Posterior vena cava (tissue), 2 donors: Measurements from ENCODE around the gene MOGAT1. TPM values are rescaled to one million over a fixed set of nuclear protein-coding genes. Genes with fewer than 3 reads are reported as not detected.
A peak's percentile ranks its signal among the peaks of the same experiment; 100 is the strongest.

ENCODE experiments used
- DNase-seq: peaks from one replicate; pipeline ENCODE4 v3.0.0-alpha.2; 2020; ENCODE audit warnings: low spot score
- intact Hi-C, 2 donors: fragments of 100-400 bp; cut with DNase I; formaldehyde crosslinking; loops; one replicate each; pipeline versions ENCODE4 v1.14.1 to v1.14.2; 2022 to 2023
- long read RNA-seq, 2 donors: library from polyadenylated mRNA; unstranded; transcript quantifications; one replicate each; pipeline ENCODE4 v2.0.0, GENCODE V29; 2020 to 2021
- total RNA-seq, 2 donors: library from RNA; stranded (reverse); fragmentation: NEBNext Ultra II Directional; extraction: Animal tissue kit (Norgen Biotek cat#: 25700); gene quantifications; one replicate each; pipeline ENCODE4 v1.2.1, GENCODE V29; 2021
- donor health status: DM: yes; HTN: yes; CAD: no.
- donor health status: DM: yes; HTN: yes; CAD: no.

The MOGAT1 gene
- not detected for total RNA-seq
- long read RNA-seq, donor 1 = 0 reads
- long read RNA-seq, donor 2 = 0 reads

- intact Hi-C loops = no loop called here
- DNase-seq = peak; percentile 83
Measured at GRCh38 chr2:222671259-222672067, at the start of gene MOGAT1. Gene MOGAT1, plus strand, starts transcription at chr2:222671658. Its CDS starts 128 bp downstream, at chr2:222671786.

GRCh38 chr2:222621893-222622292 lies 49.6 kb upstream of the MOGAT1 start:
- intact Hi-C loops = no loop called here
- no peak for DNase-seq

- DNase-seq = no peak
- intact Hi-C loops = no loop called here
Measured at GRCh38 chr2:222622910-222623309, 48.5 kb upstream of the MOGAT1 start.

- intact Hi-C loops = no loop called here
- no peak for DNase-seq
Measured at GRCh38 chr2:222623756-222624309, 47.6 kb upstream of the MOGAT1 start.

GRCh38 chr2:222627764-222628163 lies 43.7 kb upstream of the MOGAT1 start:
- intact Hi-C loops = no loop called here
- DNase-seq = no peak

- intact Hi-C loops = no loop called here
- no peak for DNase-seq
Measured at GRCh38 chr2:222635295-222635694, 36.2 kb upstream of the MOGAT1 start.

GRCh38 chr2:222637067-222637466 lies 34.4 kb upstream of the MOGAT1 start:
- intact Hi-C loops = no loop called here

GRCh38 chr2:222641336-222641735 lies 30.1 kb upstream of the MOGAT1 start:
- no peak for DNase-seq
- intact Hi-C loops = no loop called here

More at GRCh38 chr2:222637067-222637466, 34.4 kb upstream of the MOGAT1 start:
- DNase-seq = no peak

GRCh38 chr2:222643134-222643533 lies 28.3 kb upstream of the MOGAT1 start:
- intact Hi-C loops = no loop called here

GRCh38 chr2:222646008-222646407 lies 25.4 kb upstream of the MOGAT1 start:
- intact Hi-C loops = no loop called here
- no peak for DNase-seq

More at GRCh38 chr2:222643134-222643533, 28.3 kb upstream of the MOGAT1 start:
- DNase-seq = no peak

- no peak for DNase-seq
- intact Hi-C loops = no loop called here
Measured at GRCh38 chr2:222649801-222650200, 21.7 kb upstream of the MOGAT1 start.

GRCh38 chr2:222651718-222652418 lies 19.6 kb upstream of the MOGAT1 start:
- intact Hi-C loops = no loop called here
- no peak for DNase-seq

- intact Hi-C loops = no loop called here
- DNase-seq = no peak
Measured at GRCh38 chr2:222652491-222653255, 18.8 kb upstream of the MOGAT1 start.

GRCh38 chr2:222653280-222653679 lies 18.2 kb upstream of the MOGAT1 start:
- DNase-seq = no peak
- intact Hi-C loops = no loop called here

- DNase-seq = peak; percentile 99
- intact Hi-C loops = no loop called here
Measured at GRCh38 chr2:222655787-222656525, 15.5 kb upstream of the MOGAT1 start, which contains the start of gene FARSB. Gene FARSB, minus strand, starts transcription at chr2:222656092. Its CDS starts 19 bp downstream, at chr2:222656073.

GRCh38 chr2:222656526-222657446 lies 14.7 kb upstream of the MOGAT1 start:
- no peak for DNase-seq
- intact Hi-C loops = no loop called here

- no peak for DNase-seq
- intact Hi-C loops = no loop called here
Measured at GRCh38 chr2:222663479-222663878, 8.0 kb upstream of the MOGAT1 start.
